Neuronal stem cell (in vitro differentiated cells): ENCODE data around the gene CHMP4A. TPM values are rescaled to one million over a fixed set of nuclear protein-coding genes. Genes with fewer than 3 reads are reported as not detected.

ENCODE experiments used
- DNase-seq: peaks from one replicate; pipeline ENCODE4 v3.0.0-alpha.2; 2013; ENCODE audit warnings: low spot score
- H2AFZ ChIP-seq: one replicate; pipeline ENCODE4 v1.6.1; 2013; ENCODE audit warnings: mild to moderate bottlenecking, low read length, inconsistent platforms
- H2AK5ac ChIP-seq: 2 replicates; pipeline ENCODE4 v1.6.1; 2013; ENCODE audit warnings: low read depth, mild to moderate bottlenecking, inconsistent platforms, low read length, moderate library complexity, mixed read lengths
- H2BK120ac ChIP-seq: 2 replicates; pipeline ENCODE4 v1.6.1; 2013; ENCODE audit warnings: low read depth, mild to moderate bottlenecking, inconsistent platforms, low read length, moderate library complexity, mixed read lengths
- H2BK12ac ChIP-seq: one replicate; pipeline ENCODE4 v1.6.1; 2013; ENCODE audit warnings: low read length, inconsistent platforms
- H2BK15ac ChIP-seq: 2 replicates; pipeline ENCODE4 v1.6.1; 2013; ENCODE audit warnings: mild to moderate bottlenecking, low read length, inconsistent platforms, mixed read lengths
- H2BK5ac ChIP-seq: one replicate; pipeline ENCODE4 v1.6.1; 2013; ENCODE audit warnings: inconsistent platforms, mild to moderate bottlenecking, low read length, moderate library complexity
- H3K14ac ChIP-seq: one replicate; pipeline ENCODE4 v1.6.1; 2013; ENCODE audit warnings: low read length, inconsistent platforms
- H3K18ac ChIP-seq: 2 replicates; pipeline ENCODE4 v1.6.1; 2013; ENCODE audit warnings: low read length, inconsistent platforms
- H3K23ac ChIP-seq: 2 replicates; pipeline ENCODE4 v1.6.1; 2013; ENCODE audit warnings: low read depth, mild to moderate bottlenecking, mixed read lengths, low read length, inconsistent platforms; ENCODE audit not compliant: poor library complexity
- H3K27ac ChIP-seq: replicated peaks from 3 replicates; pipeline ENCODE4 v1.5.1; 2013; ENCODE audit warnings: low read length, inconsistent platforms
- H3K27me3 ChIP-seq, 3 experiments: 2 replicates each; pipeline ENCODE4 v1.6.1; 2013; ENCODE audit warnings: low read length in 3 of 3, mild to moderate bottlenecking in 2 of 3, inconsistent platforms in 1 of 3, low read depth in 1 of 3, mixed read lengths in 1 of 3, moderate library complexity in 1 of 3; ENCODE audit not compliant: control insufficient read depth in 3 of 3, insufficient read depth in 3 of 3
- H3K36me3 ChIP-seq, 2 donors: replicated peaks in 1 of 2; 2 replicates each; pipeline ENCODE4 v1.6.1; 2013; ENCODE audit warnings: low read length in 2 of 2; ENCODE audit not compliant: control insufficient read depth in 2 of 2, insufficient read depth in 2 of 2
- H3K4ac ChIP-seq: 2 replicates; pipeline ENCODE4 v1.6.1; 2013; ENCODE audit warnings: inconsistent platforms, mild to moderate bottlenecking, low read length, moderate library complexity
- H3K4me1 ChIP-seq, 2 donors: 1 replicate in 1 of 2; 2 replicates in 1 of 2; pipeline ENCODE4 v1.6.1; 2013; ENCODE audit warnings: low read length in 2 of 2, low read depth in 1 of 2; ENCODE audit not compliant: control insufficient read depth in 2 of 2, insufficient read depth in 1 of 2
- H3K4me2 ChIP-seq: one replicate; pipeline ENCODE4 v1.6.1; 2013; ENCODE audit warnings: mild to moderate bottlenecking, low read length, inconsistent platforms; ENCODE audit not compliant: insufficient read depth, poor library complexity, severe bottlenecking
- H3K4me3 ChIP-seq, 2 donors: 2 replicates each; pipeline ENCODE4 v1.5.1; 2013; ENCODE audit warnings: low read length in 2 of 2, mild to moderate bottlenecking in 2 of 2, inconsistent platforms in 1 of 2, moderate library complexity in 1 of 2
- H3K79me1 ChIP-seq: one replicate; pipeline ENCODE4 v1.6.1; 2013; ENCODE audit warnings: low read depth, mild to moderate bottlenecking, inconsistent platforms, low read length, moderate library complexity
- H3K9ac ChIP-seq: one replicate; pipeline ENCODE4 v1.6.1; 2013; ENCODE audit warnings: mild to moderate bottlenecking, low read depth, low read length, inconsistent platforms; ENCODE audit not compliant: poor library complexity
- H3K9me3 ChIP-seq, 2 donors: replicated peaks in 1 of 2; 2 replicates each; pipeline versions ENCODE3 to v1.6.1; 2013; ENCODE audit warnings: low read length in 2 of 2, mild to moderate bottlenecking in 2 of 2, inconsistent platforms in 1 of 2, low read depth in 1 of 2, mixed read lengths in 1 of 2, moderate library complexity in 1 of 2; ENCODE audit not compliant: control insufficient read depth in 2 of 2, insufficient read depth in 1 of 2
- H4K8ac ChIP-seq: one replicate; pipeline ENCODE4 v1.6.1; 2013; ENCODE audit warnings: low read depth, mild to moderate bottlenecking, inconsistent platforms, low read length, moderate library complexity
- H4K91ac ChIP-seq: one replicate; pipeline ENCODE4 v1.6.1; 2013; ENCODE audit warnings: low read length, low read depth, mild to moderate bottlenecking, inconsistent platforms; ENCODE audit not compliant: poor library complexity
- WGBS, 2 donors: extraction: QIAGEN DNeasy Blood & Tissue Kit; methylation state at CpG; one replicate each; pipeline ENCODE4 v1.1.7; 2013; ENCODE audit warnings: missing lambda C conversion rate in 2 of 2, mixed read lengths in 1 of 2; ENCODE audit not compliant: insufficient read length in 2 of 2, insufficient replicate concordance in 1 of 2; ENCODE audit errors: extremely low coverage in 2 of 2; 5-methylcytosine and 5-hydroxymethylcytosine counted together
- polyA plus RNA-seq, 2 experiments: library from polyadenylated mRNA; stranded (reverse); fragments of 200-250 nt; gene quantifications; one replicate each; pipeline ENCODE4 v1.2.3, GENCODE V29; 2013

CHMP4A gene
- polyA plus RNA-seq (2013, experiment 1 of 2), result 23.5 TPM
- 23.9 TPM for polyA plus RNA-seq (2013, experiment 2 of 2)

DNA sequence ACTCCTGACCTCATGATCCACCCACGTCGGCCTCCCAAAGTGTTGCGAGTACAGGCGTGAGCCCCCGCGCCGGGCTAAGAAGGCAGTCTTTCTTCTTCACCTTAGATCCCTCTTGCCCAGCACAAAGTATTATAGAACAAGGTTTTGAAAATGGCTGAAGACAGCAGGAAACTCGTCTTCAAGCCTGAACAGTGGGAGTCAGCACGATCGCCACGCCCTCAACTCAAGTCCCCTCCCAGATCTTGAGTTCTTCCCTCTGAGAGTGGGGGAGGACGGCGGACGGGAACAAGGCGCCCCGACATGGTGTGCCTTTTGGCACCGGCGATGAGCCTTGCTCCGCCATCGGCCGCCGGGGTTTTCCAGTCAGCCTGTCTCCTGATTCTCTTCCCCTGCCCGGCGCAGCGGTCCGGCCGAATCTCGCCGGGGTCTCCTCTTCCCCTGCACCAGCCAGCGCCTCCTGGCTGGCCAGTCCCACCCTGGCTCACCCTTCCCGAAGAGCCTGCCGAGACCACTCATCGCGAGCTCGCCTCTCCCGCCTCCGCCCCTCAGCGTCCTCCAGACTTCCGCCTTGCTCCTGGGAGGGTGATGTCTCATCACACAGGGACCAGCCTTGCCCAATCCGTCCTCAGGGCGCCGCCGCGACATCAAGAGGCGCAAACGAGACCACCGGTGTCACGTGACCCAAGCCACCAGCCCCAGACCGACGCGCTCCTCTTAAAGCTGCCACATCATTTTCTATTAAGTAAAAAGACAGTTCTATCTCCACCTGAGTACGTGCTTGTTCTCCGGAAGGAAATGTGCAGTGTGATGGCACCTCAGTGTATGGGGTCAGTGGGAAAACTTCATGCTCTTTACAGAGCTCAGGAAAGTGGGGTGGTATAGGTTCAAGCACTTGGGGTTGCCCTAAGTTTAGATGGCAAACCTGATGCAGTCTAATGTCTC lies at the start of gene CHMP4A:
Gene CHMP4A, minus strand, starts transcription at position 565 of the 942 bp plus-strand sequence. Its CDS starts 49 bp downstream, at position 516.
- Histone ChIP-seq H2AK5ac (no peak within 1 kb of the TSS), H3K23ac (peak within 1 kb of the TSS; percentile 98), H2BK120ac (no peak within 1 kb of the TSS), H3K14ac (peak within 1 kb of the TSS; percentile 77), H3K4me2 (peak within 1 kb of the TSS; percentile 73), H3K79me1 (no peaks in the 10 kb centered on the region), H2BK15ac (no peak within 1 kb of the TSS), H3K4me1 (peaks cover 4 to 5% of the 10 kb centered on the region in 2 donors), H2AFZ (peak within 1 kb of the TSS; percentile 85), H3K4ac (no peak within 1 kb of the TSS), H3K36me3 (peaks cover 24 to 58% of the 10 kb centered on the region in 2 donors), H3K4me3 (peak within 1 kb of the TSS; percentile 62 to 90), H3K27ac (peak within 1 kb of the TSS; percentile 96), H2BK5ac (no peak within 1 kb of the TSS), H3K18ac (peak within 1 kb of the TSS; percentile 96), H3K9me3 (no peaks in the 10 kb centered on the region), H3K27me3 (no peaks in the 10 kb centered on the region), H4K91ac (no peak within 1 kb of the TSS), H3K9ac (peak within 1 kb of the TSS; percentile 94), H4K8ac (no peak within 1 kb of the TSS), H2BK12ac (no peak within 1 kb of the TSS)
- DNase-seq, result peak; percentile 94
- WGBS, 2 donors, result no CpG with 5 or more reads among the region's 53 CpGs

DNA sequence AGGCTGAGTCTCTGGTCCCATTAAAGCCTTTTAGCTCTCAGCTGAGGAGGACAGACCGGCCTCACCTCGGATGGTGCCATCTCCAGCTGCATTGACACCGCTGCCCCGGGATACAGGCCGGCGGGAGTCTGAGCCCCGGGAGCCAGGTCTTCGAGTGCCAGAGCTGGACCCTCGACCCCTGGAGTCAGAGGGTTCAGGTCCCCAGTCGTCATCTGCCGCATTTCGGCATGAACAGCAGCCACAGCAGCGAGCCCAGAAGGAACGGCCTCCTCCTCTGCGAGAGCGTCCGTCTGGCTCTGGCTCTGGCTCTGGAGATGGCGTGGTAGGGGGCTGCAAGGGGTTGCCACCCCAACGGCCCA lies 48.7 kb upstream of the CHMP4A start:
- H3K4me3 ChIP-seq, result no peak overlapping the region
- no peak overlapping the region for H3K4ac ChIP-seq
- H3K36me3 ChIP-seq, result peaks cover 5 to 7% of the 10 kb centered on the region in 2 donors
- no peak overlapping the region for H2BK5ac ChIP-seq
- DNase-seq, result no peak
- peak overlapping the region; percentile 9 for H3K9ac ChIP-seq
- no peak overlapping the region for H2BK15ac ChIP-seq
- no peaks in the 10 kb centered on the region for H3K27me3 ChIP-seq
- no peak overlapping the region for H2BK12ac ChIP-seq
- H2BK120ac ChIP-seq, result no peak overlapping the region
- no peak overlapping the region for H2AFZ ChIP-seq
- no peaks in the 10 kb centered on the region for H3K4me1 ChIP-seq
- WGBS, 2 donors, result no CpG with 5 or more reads among the region's 19 CpGs
- H3K23ac ChIP-seq, result no peak overlapping the region
- no peak overlapping the region for H3K27ac ChIP-seq
- no peak overlapping the region for H3K18ac ChIP-seq
- no peak overlapping the region for H3K14ac ChIP-seq
- H3K79me1 ChIP-seq, result no peaks in the 10 kb centered on the region
- no peak overlapping the region for H4K8ac ChIP-seq
- no peak overlapping the region for H4K91ac ChIP-seq
- H2AK5ac ChIP-seq, result no peak overlapping the region
- H3K9me3 ChIP-seq, result no peaks in the 10 kb centered on the region
- no peak overlapping the region for H3K4me2 ChIP-seq

DNA sequence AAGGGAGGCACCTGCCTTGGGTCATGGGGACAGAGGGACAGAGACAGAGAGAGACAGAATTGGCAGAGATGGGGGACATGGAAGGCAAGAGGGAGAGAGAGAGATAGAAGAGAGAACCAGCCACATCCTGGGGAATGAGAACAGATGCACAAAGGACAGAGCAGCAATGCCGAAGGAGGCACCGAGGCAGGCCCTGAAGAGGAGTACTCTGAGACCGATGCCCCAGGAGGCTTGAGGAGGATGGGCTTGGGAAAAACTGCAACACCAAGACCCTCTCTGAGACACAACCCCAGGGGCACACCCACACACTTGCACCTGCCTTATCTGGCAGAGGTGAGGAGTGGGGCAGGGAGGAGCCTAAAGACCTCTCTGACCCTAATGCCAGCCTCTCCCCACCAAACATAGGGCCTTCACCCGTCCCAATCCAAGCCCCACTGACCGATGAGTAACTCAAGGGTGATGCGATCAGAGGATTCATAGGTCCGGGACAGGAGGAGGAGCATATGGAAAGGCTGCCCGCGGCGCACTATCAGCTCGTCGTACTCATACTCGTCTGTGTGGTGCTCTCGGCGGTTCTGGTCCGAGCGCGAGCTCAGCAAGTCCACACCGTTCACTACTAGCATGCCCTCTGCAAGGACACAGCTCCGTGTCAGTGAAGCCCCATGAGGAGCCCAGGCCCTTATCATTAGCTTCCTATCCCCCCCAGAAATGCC lies 48.1 kb upstream of the CHMP4A start:
- H3K36me3 ChIP-seq, result peaks cover 2 to 4% of the 10 kb centered on the region in 2 donors
- no peak overlapping the region for H3K4me3 ChIP-seq
- no peak overlapping the region for H3K27ac ChIP-seq
- no peaks in the 10 kb centered on the region for H3K4me1 ChIP-seq
- H3K18ac ChIP-seq, result no peak overlapping the region
- H3K23ac ChIP-seq, result no peak overlapping the region
- no peaks in the 10 kb centered on the region for H3K79me1 ChIP-seq
- no peak overlapping the region for H2AK5ac ChIP-seq
- H3K9me3 ChIP-seq, result no peaks in the 10 kb centered on the region
- no CpG with 5 or more reads among the region's 20 CpGs for WGBS, 2 donors
- H3K14ac ChIP-seq, result no peak overlapping the region
- H3K9ac ChIP-seq, result peak overlapping the region; percentile 38
- no peak overlapping the region for H3K4me2 ChIP-seq
- H4K91ac ChIP-seq, result no peak overlapping the region
- H3K4ac ChIP-seq, result no peak overlapping the region
- H2BK12ac ChIP-seq, result no peak overlapping the region
- no peak overlapping the region for H2AFZ ChIP-seq
- no peak overlapping the region for H2BK120ac ChIP-seq
- no peak for DNase-seq
- no peaks in the 10 kb centered on the region for H3K27me3 ChIP-seq
- H4K8ac ChIP-seq, result no peak overlapping the region
- H2BK5ac ChIP-seq, result no peak overlapping the region
- H2BK15ac ChIP-seq, result no peak overlapping the region

DNA sequence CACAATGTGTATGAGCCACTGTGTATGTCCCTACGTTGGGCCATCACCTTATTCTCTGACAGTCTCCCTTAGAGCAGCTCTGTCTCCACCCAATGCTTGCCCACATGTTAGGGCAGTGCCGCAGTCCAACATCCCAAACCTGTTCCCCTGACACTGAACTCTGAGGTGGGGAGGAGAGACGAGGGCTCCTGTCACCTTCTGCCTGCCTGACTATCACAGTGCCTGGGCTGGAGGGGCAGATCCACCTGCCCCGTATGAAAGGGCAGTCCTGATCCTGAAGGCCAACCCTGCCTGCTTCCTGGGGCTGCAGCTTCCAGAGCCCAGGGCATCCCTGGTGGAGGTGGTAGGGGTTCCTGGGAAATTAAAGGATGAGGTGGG lies 47.5 kb upstream of the CHMP4A start:
- H3K27ac ChIP-seq, result no peak overlapping the region
- no peak overlapping the region for H2BK5ac ChIP-seq
- H2AFZ ChIP-seq, result no peak overlapping the region
- H4K91ac ChIP-seq, result no peak overlapping the region
- no peak overlapping the region for H2BK120ac ChIP-seq
- no peaks in the 10 kb centered on the region for H3K9me3 ChIP-seq
- H2BK12ac ChIP-seq, result no peak overlapping the region
- no CpG with 5 or more reads among the region's 4 CpGs for WGBS, 2 donors
- H3K4me1 ChIP-seq, result no peaks in the 10 kb centered on the region
- H2BK15ac ChIP-seq, result no peak overlapping the region
- no peak overlapping the region for H2AK5ac ChIP-seq
- no peak overlapping the region for H3K23ac ChIP-seq
- H3K18ac ChIP-seq, result no peak overlapping the region
- H3K79me1 ChIP-seq, result no peaks in the 10 kb centered on the region
- H3K4me2 ChIP-seq, result no peak overlapping the region
- H3K4me3 ChIP-seq, result peak overlapping the region in 1 of 2 donors; percentile 16
- H3K4ac ChIP-seq, result no peak overlapping the region
- no peak for DNase-seq
- H3K27me3 ChIP-seq, result no peaks in the 10 kb centered on the region
- H3K14ac ChIP-seq, result no peak overlapping the region
- H3K36me3 ChIP-seq, result no peaks in the 10 kb centered on the region
- H3K9ac ChIP-seq, result peak overlapping the region; percentile 9
- H4K8ac ChIP-seq, result no peak overlapping the region
